ENCODE measurements around the gene DPP7.

DNA sequence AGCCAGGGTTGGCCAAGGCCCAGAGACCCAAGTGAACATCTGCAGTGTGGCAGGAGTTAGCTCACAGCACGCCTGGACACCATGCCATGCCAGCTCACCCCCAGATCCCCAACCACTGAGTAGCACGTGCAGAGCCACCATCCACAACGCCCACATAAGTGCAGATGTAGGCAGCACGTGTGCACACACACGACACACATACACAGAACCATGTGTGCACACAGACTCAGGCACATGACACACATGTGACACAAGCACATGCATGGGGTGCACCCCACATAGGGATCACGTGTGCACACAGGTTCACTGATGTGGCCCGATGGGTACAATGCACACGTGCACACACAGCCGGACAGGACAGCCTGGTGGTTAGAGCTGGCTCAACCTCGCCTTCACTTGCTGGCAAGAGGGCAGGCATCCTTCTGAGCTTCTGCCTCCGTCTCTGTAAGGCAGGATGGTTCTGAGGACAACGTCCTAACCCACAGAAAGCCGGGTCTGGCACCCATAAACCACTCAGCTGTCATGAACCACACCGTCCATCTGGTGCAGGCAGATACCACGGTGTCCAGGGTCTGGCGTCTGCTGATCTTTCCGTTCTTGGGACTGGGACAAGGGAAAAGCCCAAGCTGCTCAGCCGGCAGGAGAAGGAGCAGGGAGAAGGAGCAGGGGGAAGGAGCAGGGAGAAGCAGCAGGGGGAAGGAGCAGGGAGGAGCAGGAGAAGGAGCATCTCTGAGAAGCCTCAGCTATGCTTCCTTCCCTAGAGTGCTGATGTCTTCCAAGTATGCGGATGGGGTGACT is 43.3 kb upstream of the DPP7 start:
- TF ChIP-seq, protein P1, sequence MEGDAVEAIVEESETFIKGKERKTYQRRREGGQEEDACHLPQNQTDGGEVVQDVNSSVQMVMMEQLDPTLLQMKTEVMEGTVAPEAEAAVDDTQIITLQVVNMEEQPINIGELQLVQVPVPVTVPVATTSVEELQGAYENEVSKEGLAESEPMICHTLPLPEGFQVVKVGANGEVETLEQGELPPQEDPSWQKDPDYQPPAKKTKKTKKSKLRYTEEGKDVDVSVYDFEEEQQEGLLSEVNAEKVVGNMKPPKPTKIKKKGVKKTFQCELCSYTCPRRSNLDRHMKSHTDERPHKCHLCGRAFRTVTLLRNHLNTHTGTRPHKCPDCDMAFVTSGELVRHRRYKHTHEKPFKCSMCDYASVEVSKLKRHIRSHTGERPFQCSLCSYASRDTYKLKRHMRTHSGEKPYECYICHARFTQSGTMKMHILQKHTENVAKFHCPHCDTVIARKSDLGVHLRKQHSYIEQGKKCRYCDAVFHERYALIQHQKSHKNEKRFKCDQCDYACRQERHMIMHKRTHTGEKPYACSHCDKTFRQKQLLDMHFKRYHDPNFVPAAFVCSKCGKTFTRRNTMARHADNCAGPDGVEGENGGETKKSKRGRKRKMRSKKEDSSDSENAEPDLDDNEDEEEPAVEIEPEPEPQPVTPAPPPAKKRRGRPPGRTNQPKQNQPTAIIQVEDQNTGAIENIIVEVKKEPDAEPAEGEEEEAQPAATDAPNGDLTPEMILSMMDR (IDR thresholded peaks at IDR 0.05; ENCODE audit: low read depth, low read length) = no peak
- TF ChIP-seq EZH2phosphoT487 (IDR thresholded peaks at IDR 0.05; ENCODE audit: low read depth) = no peak
